ENCODE measurements around the gene SPAG5. TPM values are rescaled to one million over a fixed set of nuclear protein-coding genes. Genes with fewer than 3 reads are reported as not detected.

SPAG5 gene
- total RNA-seq, 1 experiment from 2014 or later = 86.6 TPM

- DNase-seq = no peak
- no peak overlapping the region for H3K4me2 ChIP-seq (ENCODE audit: low read length)
- H3K4me3 ChIP-seq (ENCODE audit: low read length) = no peak overlapping the region
- no TSS peak for BruUV-seq (replicated peaks)
- TF ChIP-seq EZH2phosphoT487 (IDR thresholded peaks at IDR 0.05; ENCODE audit: borderline replicate concordance, low read length) (no peak), CTCF (conservative IDR thresholded peaks at IDR 0.05; ENCODE audit: low read depth, low read length) (no peak), EZH2 (IDR thresholded peaks at IDR 0.05; ENCODE audit: low read length, unreplicated experiment) (no peak)
- H3F3A ChIP-seq (ENCODE audit: low read length, unreplicated experiment) = no peaks in the 10 kb centered on the region
- 0 out of 2 replicates have a peak, but pooled peaks cover 8% of the 10 kb centered on the region for H3K4me1 ChIP-seq (ENCODE audit: insufficient read depth, low read length)
- H3K9me2 ChIP-seq (replicated peaks; ENCODE audit: low read length) = no peaks in the 10 kb centered on the region
- no peaks in the 10 kb centered on the region for H3K27me3 ChIP-seq (ENCODE audit: low read length)
- no peak overlapping the region for H2AFZ ChIP-seq (ENCODE audit: low read length)
- no peak for ATAC-seq
- no peaks in the 10 kb centered on the region; the same call in 1 of the 2 replicates for H3K36me3 ChIP-seq (ENCODE audit: low read depth, low read length)
- H3K27ac ChIP-seq (ENCODE audit: low read length) = no peak overlapping the region
- H3K9ac ChIP-seq (ENCODE audit: low read length) = no peak overlapping the region
- ChIA-PET CTCF (no interaction called here), POLR2A (ENCODE audit: unreplicated experiment) (no interaction called here)
- peaks cover 10% of the 10 kb centered on the region; the same call in 1 of the 2 replicates for H3K79me2 ChIP-seq (ENCODE audit: low read length)
- H3K9me3 ChIP-seq (ENCODE audit: low read length) = no peaks in the 10 kb centered on the region
- H4K20me1 ChIP-seq (ENCODE audit: low read length) = no peaks in the 10 kb centered on the region
- intact Hi-C loops (cut with micrococcal nuclease) = loop anchor here (10.0 kb wide), 1 partner anchor 142 kb away; the partner anchor contains the start of gene SLC46A1
Measured at GRCh38 chr17:28547096-28547622, 51.7 kb downstream of the SPAG5 start.

DNA sequence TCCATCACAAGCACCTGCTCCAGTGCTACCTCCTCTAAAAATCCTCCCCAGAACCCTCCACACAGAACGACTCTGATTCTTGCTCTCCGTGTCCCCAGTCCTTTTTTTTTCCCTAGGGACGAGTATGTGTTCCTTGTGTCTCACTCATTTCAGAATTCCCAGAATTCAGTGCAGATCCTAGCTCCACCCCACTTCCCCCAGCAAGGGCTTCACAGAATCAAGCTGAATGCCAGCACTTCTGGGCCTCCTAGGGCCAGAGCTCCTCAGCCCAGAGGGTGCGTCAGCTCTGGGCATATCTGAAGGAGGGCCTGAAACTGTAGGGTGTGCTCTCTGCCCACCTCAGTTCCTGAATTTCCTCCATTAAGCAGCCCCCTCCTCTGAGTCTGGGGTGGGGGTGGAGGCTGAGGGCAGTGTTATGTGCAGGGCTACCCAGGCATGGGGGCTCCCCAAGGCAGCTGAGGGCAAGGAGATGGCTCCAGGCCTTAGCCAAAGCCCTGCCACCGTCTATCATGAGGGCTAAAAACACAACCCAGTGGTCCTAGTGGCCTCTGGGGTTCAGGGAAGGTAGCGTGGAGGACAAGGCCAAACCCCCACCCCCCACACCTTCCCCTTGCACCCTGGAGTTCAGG is 52.9 kb downstream of the SPAG5 start:
- DNase-seq = no peak
- H3K36me3 ChIP-seq (ENCODE audit: low read depth, low read length) = no peaks in the 10 kb centered on the region; the same call in 1 of the 2 replicates
- no peaks in the 10 kb centered on the region for H3K9me2 ChIP-seq (replicated peaks; ENCODE audit: low read length)
- 0 out of 2 replicates have a peak, but pooled peaks cover under 1% of the 10 kb centered on the region for H3K79me2 ChIP-seq (ENCODE audit: low read length)
- no peak overlapping the region for H3K4me2 ChIP-seq (ENCODE audit: low read length)
- no peak overlapping the region for H3K9ac ChIP-seq (ENCODE audit: low read length)
- no peaks in the 10 kb centered on the region for H3K27me3 ChIP-seq (ENCODE audit: low read length)
- no peaks in the 10 kb centered on the region for H3F3A ChIP-seq (ENCODE audit: low read length, unreplicated experiment)
- no peaks in the 10 kb centered on the region for H3K9me3 ChIP-seq (ENCODE audit: low read length)
- no peak overlapping the region for H2AFZ ChIP-seq (ENCODE audit: low read length)
- H3K4me3 ChIP-seq (ENCODE audit: low read length) = no peak overlapping the region
- CTCF ChIA-PET = interaction anchor here (0.6 kb wide), 2 partner anchors 59 to 60 kb away, joined by 3 to 6 read pairs; no protein-coding TSS in a partner anchor
- ATAC-seq = no peak
- no TSS peak for BruUV-seq (replicated peaks)
- H4K20me1 ChIP-seq (ENCODE audit: low read length) = no peaks in the 10 kb centered on the region
- intact Hi-C loops (cut with micrococcal nuclease) = loop anchor here (10.0 kb wide), 1 partner anchor 141 kb away; the partner anchor contains the start of gene SLC46A1
- peaks cover 4% of the 10 kb centered on the region; the same call in 1 of the 2 replicates for H3K4me1 ChIP-seq (ENCODE audit: insufficient read depth, low read length)
- POLR2A ChIA-PET (ENCODE audit: unreplicated experiment) = no interaction called here
- TF ChIP-seq EZH2 (IDR thresholded peaks at IDR 0.05; ENCODE audit: low read length, unreplicated experiment) (no peak), EZH2phosphoT487 (IDR thresholded peaks at IDR 0.05; ENCODE audit: borderline replicate concordance, low read length) (no peak), CTCF (conservative IDR thresholded peaks at IDR 0.05; ENCODE audit: low read depth, low read length) (no peak)
- no peak overlapping the region for H3K27ac ChIP-seq (ENCODE audit: low read length)

DNA sequence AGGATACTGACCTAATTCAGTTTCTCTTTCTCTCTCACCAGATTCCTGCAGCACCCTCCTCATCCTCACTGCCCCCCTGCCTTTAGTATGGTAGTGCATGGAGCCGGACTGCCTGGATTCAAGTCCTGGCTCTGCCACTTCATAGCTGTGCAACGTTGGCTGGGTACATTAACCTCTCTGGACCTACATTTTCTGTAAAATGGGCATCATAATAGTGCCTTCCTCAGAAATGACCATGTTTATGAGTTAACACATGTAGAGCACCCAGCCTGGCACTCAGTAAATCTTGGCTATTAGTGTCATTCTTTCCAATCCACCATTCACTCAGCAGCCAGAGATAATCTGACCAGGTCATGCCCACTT is 53.7 kb downstream of the SPAG5 start:
- Histone ChIP-seq H3K4me3 (ENCODE audit: low read length) (no peak overlapping the region), H3K9me2 (replicated peaks; ENCODE audit: low read length) (no peaks in the 10 kb centered on the region), H3K4me2 (ENCODE audit: low read length) (no peak overlapping the region), H3F3A (ENCODE audit: low read length, unreplicated experiment) (no peaks in the 10 kb centered on the region), H3K9ac (ENCODE audit: low read length) (no peak overlapping the region), H3K4me1 (ENCODE audit: insufficient read depth, low read length) (peaks cover 4% of the 10 kb centered on the region; the same call in 1 of the 2 replicates), H3K79me2 (ENCODE audit: low read length) (no peaks in the 10 kb centered on the region), H4K20me1 (ENCODE audit: low read length) (no peaks in the 10 kb centered on the region), H3K27ac (ENCODE audit: low read length) (no peak overlapping the region), H3K27me3 (ENCODE audit: low read length) (no peaks in the 10 kb centered on the region), H2AFZ (ENCODE audit: low read length) (no peak overlapping the region), H3K9me3 (ENCODE audit: low read length) (no peaks in the 10 kb centered on the region), H3K36me3 (ENCODE audit: low read depth, low read length) (no peaks in the 10 kb centered on the region; the same call in 1 of the 2 replicates)
- ATAC-seq (no peak), DNase-seq (no peak)
- no peak for TF ChIP-seq EZH2phosphoT487 (IDR thresholded peaks at IDR 0.05; ENCODE audit: borderline replicate concordance, low read length)
- TF ChIP-seq EZH2 (IDR thresholded peaks at IDR 0.05; ENCODE audit: low read length, unreplicated experiment) = no peak
- no peak for TF ChIP-seq CTCF (conservative IDR thresholded peaks at IDR 0.05; ENCODE audit: low read depth, low read length)
- no TSS peak for BruUV-seq (replicated peaks)
- CTCF ChIA-PET = no interaction called here
- intact Hi-C loops (cut with micrococcal nuclease) = loop anchor here (10.0 kb wide), 1 partner anchor 140 kb away; the partner anchor contains the start of gene SLC46A1
- POLR2A ChIA-PET (ENCODE audit: unreplicated experiment) = no interaction called here

Measured in PC-3 (cell line).